ENCODE results near the gene EEF1G.

DNA sequence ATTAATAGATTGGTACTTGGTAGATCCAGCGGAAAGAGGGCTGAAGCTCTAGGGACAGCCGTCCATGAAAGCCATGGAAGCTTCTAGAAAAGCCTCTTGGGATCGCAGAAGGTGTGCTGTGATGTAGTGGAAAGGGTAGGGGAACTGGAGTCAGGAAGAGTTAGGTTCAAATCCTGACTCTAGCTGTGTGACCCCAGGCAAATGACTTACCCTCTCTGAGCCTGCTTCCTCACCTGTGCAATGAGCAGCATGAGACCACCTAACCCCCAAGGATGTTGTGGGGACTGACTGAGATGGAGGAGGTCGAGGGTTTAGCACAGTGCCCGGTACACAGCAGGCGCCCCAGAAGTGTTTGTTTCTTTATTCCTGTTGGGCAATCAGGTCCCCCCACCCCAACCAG, 36.7 kb upstream of the EEF1G start:
- TF ChIP-seq PHF8 (IDR thresholded peaks at IDR 0.05; ENCODE audit: borderline replicate concordance, low read length) (no peak), HDAC2 (IDR thresholded peaks at IDR 0.05) (peak; percentile 79; the same call in 1 of the 2 replicates)

Measured in K562 (cell line).